Stomach smooth muscle (tissue), 2 donors: ENCODE data around the gene CTU2.
"Not testable (repeated sequence)": the region's sequence is repeated elsewhere in the genome, so short reads cannot be mapped to it uniquely, and the experiment has no call there.

ENCODE experiments used
- H3K27ac ChIP-seq: one replicate; pipeline ENCODE4 v1.7.0; 2013; ENCODE audit warnings: mild to moderate bottlenecking, low read length, inconsistent platforms
- H3K27me3 ChIP-seq, 2 donors: one replicate each; pipeline ENCODE4 v1.7.0; 2013; ENCODE audit warnings: low read length in 2 of 2; ENCODE audit not compliant: insufficient read depth in 2 of 2, control insufficient read depth in 1 of 2
- H3K36me3 ChIP-seq, 2 donors: one replicate each; pipeline ENCODE4 v1.7.0; 2013; ENCODE audit warnings: low read length in 2 of 2; ENCODE audit not compliant: control insufficient read depth in 2 of 2, insufficient read depth in 2 of 2
- H3K4me1 ChIP-seq: one replicate; pipeline ENCODE4 v1.7.0; 2013; ENCODE audit warnings: low read length; ENCODE audit not compliant: control insufficient read depth, insufficient read depth
- H3K4me3 ChIP-seq, 2 donors: one replicate each; pipeline ENCODE4 v1.7.0; 2013; ENCODE audit warnings: low read length in 2 of 2
- H3K9ac ChIP-seq, 2 donors: one replicate each; pipeline ENCODE4 v1.7.0; 2013; ENCODE audit warnings: low read length in 2 of 2, mild to moderate bottlenecking in 1 of 2
- H3K9me3 ChIP-seq, 2 donors: one replicate each; pipeline ENCODE4 v1.7.0; 2013; ENCODE audit warnings: low read length in 2 of 2; ENCODE audit not compliant: control insufficient read depth in 2 of 2
- donor health status: healthy.
- donor health status: Pancreatic carcinoma.

CTU2 gene

DNA sequence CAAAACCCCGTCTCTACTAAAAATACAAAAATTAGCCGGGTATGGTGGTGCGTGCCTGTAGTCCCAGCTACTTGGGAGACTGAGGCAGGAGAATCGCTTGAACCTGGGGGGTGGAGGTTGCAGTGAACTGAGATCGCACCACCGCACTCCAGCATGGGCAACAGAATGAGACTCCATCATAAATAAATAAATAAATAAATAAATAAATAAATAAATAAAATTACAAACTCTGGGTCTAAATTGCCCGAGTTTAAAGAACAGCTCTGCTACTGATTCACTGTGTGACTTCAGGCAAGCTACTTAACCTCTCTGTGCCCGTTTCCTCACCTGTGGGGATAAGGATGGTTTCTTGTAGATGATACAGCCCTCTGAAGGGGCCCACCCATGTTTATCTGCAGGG lies 36.8 kb upstream of the CTU2 start:
- not testable (repeated sequence) for H3K27me3 ChIP-seq, H3K36me3 ChIP-seq, H3K9me3 ChIP-seq, H3K27ac ChIP-seq, H3K4me1 ChIP-seq, H3K9ac ChIP-seq, H3K4me3 ChIP-seq

DNA sequence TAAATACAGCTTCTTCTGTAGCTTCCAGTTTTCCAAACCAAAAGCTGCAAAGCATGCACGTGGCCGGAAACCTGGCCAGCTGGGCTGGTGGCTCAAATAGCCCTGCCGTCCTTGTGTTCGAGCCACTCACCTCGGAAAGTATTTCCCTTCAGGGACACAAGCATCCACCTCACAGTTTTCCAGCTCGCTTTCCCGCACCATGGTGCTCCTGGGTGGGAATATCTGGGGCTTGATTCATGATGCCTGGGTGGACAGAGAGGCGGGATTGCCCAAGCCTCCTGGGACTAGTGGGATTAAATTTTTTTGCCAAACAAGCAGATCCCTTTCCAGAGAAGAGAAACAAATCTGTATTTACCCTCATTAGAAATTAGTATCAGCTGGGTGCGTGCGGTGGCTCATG lies 36.3 kb upstream of the CTU2 start:
- Histone ChIP-seq H3K9me3 (no peaks in the 10 kb centered on the region), H3K36me3 (peaks cover 0 to 2% of the 10 kb centered on the region in 2 donors), H3K4me1 (no peaks in the 10 kb centered on the region), H3K27me3 (no peaks in the 10 kb centered on the region), H3K9ac (no peak overlapping the region), H3K4me3 (no peak overlapping the region), H3K27ac (no peak overlapping the region)

DNA sequence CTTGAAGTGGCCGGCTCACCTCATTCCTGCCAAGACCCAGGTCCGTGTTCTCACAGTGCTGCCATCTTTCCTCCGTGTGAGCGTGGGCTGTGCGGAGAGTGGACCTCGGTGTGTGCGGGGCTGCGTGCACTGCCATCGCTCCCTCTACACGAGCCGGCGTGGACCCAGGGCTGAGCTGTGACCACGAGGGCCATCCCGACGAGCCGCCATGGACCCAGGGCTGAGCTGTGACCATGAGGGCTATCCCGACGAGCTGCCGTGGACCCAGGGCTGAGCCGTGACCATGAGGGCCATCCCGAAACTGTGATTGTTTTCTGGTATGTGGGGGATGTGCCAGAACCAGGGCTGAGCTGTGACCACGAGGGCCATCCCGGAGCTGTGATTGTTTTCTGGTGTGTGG lies 34.5 kb upstream of the CTU2 start:
- Histone ChIP-seq H3K27ac (no peak overlapping the region), H3K9ac (no peak overlapping the region), H3K9me3 (no peaks in the 10 kb centered on the region), H3K36me3 (peaks cover 0 to 2% of the 10 kb centered on the region in 2 donors), H3K4me1 (no peaks in the 10 kb centered on the region), H3K27me3 (no peaks in the 10 kb centered on the region), H3K4me3 (no peak overlapping the region)

DNA sequence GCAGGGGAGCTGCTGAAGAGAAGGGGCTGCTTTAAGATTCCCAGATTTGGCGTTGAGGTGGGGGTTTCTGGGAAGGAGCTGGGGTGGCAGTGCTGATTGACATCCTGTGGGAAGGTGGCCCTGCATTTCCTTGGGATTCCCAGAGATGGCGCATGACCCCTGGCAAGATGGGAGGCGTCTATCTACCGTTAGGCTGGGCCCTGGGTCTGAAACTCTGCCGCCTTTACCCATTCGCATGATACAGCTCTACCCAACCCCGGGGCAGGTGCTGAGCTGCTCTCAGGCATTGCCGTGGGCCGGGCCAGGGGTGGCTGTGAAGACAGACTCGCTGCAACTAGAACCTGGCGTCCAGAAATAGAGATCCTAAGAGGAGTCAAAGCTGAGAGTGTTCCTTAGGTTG lies 33.5 kb upstream of the CTU2 start:
- H3K27me3 ChIP-seq, result peaks cover 0 to 1% of the 10 kb centered on the region in 2 donors
- no peak overlapping the region for H3K4me3 ChIP-seq
- no peaks in the 10 kb centered on the region for H3K4me1 ChIP-seq
- peaks cover 0 to 2% of the 10 kb centered on the region in 2 donors for H3K36me3 ChIP-seq
- no peak overlapping the region for H3K9ac ChIP-seq
- H3K27ac ChIP-seq, result no peak overlapping the region
- H3K9me3 ChIP-seq, result no peaks in the 10 kb centered on the region

DNA sequence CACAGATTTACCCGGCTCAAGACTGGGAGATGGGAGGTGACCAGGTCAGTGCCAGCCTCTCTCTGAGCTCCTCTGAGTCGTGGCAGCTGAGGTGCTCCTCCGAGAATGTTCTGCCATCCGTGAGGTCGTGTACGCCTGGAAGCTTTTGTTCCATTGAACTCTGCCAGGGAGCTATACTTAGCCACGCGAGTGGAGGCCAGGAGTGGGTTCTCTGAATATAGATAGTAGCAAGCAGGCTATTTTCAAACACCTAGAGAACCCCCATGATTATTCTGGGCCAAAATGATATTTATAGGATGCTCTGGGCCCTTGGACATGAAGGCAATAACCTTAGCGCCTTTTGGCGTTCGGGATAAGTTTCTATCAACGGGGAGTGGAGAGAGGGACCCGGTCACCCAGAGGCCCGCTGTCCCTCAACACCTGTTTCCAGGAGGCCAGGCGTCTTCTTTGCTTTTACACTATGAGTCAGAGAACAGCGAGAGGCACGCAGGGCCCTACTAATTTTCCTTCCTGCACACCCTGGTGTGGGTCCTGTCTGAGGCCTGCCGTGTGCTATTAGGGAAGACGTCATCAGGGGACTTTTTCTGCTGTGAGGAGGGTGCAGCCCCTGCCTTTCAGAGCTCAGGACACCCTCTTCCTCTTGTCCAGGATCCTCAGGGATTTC lies 32.5 kb upstream of the CTU2 start:
- H3K4me1 ChIP-seq, result no peaks in the 10 kb centered on the region
- no peak overlapping the region for H3K9ac ChIP-seq
- H3K9me3 ChIP-seq, result no peaks in the 10 kb centered on the region
- H3K27me3 ChIP-seq, result peaks cover 6 to 7% of the 10 kb centered on the region in 2 donors
- H3K4me3 ChIP-seq, result no peak overlapping the region
- peaks cover 0 to 2% of the 10 kb centered on the region in 2 donors for H3K36me3 ChIP-seq
- H3K27ac ChIP-seq, result no peak overlapping the region

DNA sequence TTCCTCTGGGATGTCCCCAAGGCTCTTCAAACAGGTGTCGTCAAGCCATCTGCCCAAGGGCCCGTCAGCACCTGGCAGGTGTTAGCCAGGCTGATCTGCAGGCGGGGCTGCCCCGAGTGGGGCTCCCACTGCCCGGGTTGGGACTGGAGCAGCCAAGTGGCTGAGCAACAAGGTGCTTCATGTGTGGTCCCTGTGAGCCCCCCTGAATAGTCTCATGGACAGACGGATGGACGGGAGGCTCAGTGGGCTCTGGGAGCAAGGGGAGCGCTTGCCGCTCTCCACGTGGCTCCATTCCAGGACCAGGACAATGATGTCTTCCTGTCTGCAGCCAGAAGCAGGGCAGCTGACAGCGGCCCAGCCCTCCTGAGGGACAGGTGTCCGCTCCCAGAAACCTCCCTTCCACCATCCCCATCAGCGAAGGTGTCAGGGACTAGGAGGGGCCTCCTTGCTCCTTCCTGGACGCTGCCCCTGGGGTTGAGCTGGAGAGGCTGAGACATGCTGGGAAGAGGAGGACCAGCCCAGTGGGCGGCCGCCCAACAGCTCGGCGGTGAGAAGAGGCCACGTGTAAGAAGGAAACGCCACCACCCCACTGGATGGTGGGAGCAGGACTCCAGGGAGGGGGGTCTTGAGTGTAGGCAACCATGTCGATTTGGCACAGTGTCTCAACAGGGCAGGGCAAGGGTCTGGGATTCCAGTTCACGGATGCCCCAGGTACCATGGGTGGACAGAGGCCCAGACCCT lies 29.6 kb upstream of the CTU2 start:
- peaks cover 0 to 2% of the 10 kb centered on the region in 2 donors for H3K36me3 ChIP-seq
- H3K4me3 ChIP-seq, result no peak overlapping the region
- peaks cover 9 to 23% of the 10 kb centered on the region in 2 donors for H3K27me3 ChIP-seq
- no peak overlapping the region for H3K9ac ChIP-seq
- peaks cover 2% of the 10 kb centered on the region for H3K4me1 ChIP-seq
- no peaks in the 10 kb centered on the region for H3K9me3 ChIP-seq
- H3K27ac ChIP-seq, result no peak overlapping the region

DNA sequence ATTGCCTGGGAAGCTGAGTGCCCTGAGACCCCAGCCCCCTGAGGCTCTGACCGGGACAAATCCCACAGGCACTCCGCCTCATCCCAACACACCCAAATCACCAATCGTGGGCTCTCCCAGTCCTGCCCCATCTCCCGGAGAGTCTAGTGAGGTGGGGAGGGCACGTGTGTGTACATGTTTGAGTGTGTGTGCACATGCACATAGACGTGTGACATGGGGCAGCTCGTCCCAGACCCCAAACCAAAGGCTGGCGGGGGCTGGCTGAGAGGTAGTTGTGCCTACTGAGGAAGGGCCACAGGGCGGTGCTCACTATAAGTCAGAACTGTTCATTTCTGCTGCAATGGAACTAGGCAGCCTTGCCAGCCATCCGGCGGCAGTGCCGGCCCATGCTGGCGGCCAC lies 28.6 kb upstream of the CTU2 start:
- peaks cover 13 to 30% of the 10 kb centered on the region in 2 donors for H3K27me3 ChIP-seq
- no peak overlapping the region for H3K27ac ChIP-seq
- H3K9me3 ChIP-seq, result no peaks in the 10 kb centered on the region
- peaks cover 0 to 2% of the 10 kb centered on the region in 2 donors for H3K36me3 ChIP-seq
- H3K4me3 ChIP-seq, result no peak overlapping the region
- no peak overlapping the region for H3K9ac ChIP-seq
- H3K4me1 ChIP-seq, result peaks cover 2% of the 10 kb centered on the region

DNA sequence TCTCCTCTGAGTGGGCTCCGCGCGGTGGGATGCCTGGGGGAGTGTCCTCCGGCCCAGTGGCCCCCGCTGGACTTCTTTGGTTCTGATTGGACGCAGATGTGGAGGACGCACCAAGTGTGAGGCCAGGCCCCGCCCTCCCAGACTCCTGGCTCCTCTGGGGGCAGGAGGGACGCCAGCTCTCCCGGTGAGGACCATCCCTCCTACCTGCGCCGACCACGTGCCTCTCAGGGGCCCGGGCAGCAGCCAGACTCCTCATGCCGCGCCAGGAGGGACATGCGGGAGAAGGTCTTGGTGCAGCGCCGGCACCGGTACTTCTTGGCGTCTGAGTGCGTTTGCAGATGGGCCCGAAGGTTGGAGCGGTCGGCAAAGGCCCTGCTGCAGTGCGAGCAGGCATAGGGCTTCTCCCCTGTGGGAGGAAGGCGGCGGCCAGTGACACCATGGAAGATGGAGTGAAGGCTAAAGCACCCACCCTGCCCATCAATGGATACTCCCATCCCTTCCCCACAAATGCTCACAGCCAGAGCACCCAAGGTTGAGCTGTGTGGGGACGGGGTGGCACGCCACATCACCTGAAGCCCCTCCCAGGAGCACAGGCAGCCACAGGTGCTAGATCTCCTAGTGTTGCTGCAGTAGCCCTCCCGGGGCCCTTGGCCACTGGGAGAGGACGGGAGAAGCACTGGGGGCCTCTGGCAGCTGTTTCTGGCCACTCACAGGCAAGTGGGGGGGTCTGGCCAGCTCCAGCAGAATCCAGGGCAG lies 27.9 kb upstream of the CTU2 start:
- Histone ChIP-seq H3K4me1 (peaks cover 2% of the 10 kb centered on the region), H3K27me3 (peaks cover 13 to 30% of the 10 kb centered on the region in 2 donors), H3K9me3 (no peaks in the 10 kb centered on the region), H3K27ac (no peak overlapping the region), H3K36me3 (peaks cover 0 to 2% of the 10 kb centered on the region in 2 donors), H3K9ac (no peak overlapping the region), H3K4me3 (no peak overlapping the region)

DNA sequence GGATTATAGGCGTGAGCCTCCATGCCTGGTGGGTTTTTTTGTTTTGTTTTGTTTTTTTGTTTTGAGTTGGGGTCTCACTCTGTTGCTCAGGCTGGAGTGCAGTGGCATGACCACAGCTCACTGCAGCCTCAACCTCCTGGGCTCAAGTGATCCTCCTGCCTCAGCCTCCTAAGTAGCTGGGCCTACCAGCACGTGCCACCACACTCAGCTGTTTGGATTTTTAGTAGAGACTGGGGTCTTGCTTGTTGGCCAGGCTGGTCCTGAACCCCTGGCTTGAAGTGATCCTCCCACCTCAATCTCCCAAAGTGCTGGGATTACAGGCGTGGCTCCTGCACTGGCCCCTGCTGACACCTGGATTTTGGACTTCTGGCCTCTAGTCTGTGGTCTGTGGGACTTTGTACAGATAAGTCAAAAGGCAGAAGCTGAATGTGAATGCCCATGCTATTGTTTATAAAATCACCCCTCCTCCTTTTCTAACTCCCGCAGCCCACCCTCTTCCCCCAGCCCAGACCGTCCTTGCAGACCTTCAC lies 25.7 kb upstream of the CTU2 start:
- Histone ChIP-seq H3K36me3 (no peaks in the 10 kb centered on the region), H3K27ac (no peak overlapping the region), H3K9me3 (no peaks in the 10 kb centered on the region), H3K4me1 (peaks cover 8% of the 10 kb centered on the region), H3K4me3 (no peak overlapping the region), H3K27me3 (peaks cover 27 to 46% of the 10 kb centered on the region in 2 donors), H3K9ac (no peak overlapping the region)

DNA sequence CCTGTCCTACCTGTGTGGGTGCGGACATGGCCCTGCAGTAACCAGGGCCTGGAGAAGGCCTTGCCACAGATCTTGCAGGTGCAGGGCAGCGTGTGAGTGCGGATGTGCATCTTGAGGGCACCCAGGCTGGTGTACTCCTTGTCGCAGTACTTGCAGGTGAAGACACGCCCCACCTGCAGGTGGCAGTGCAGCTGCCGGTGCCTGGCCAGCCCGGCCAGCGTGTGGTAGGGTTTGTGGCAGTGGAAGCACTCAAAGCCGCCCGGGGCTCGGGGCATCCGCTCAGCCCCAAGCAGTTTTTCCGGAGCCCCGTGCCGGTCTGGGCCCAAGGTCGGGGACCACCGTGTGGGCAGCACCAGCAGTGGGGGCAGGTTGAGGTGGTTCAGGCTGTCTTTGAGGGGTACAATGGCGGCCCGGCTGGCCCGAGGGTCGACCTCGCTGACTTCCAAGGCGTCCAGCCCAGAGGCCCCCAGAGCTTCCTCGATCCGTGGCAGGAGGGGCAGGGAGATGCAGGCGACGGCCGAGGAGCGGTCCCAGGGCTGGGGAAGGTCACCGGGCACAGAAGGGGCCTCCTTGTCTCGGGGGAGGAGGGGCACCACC lies 25.1 kb upstream of the CTU2 start:
- Histone ChIP-seq H3K27ac (no peak overlapping the region), H3K9ac (no peak overlapping the region), H3K36me3 (no peaks in the 10 kb centered on the region), H3K27me3 (peaks cover 31 to 51% of the 10 kb centered on the region in 2 donors), H3K9me3 (no peaks in the 10 kb centered on the region), H3K4me1 (peaks cover 10% of the 10 kb centered on the region), H3K4me3 (no peak overlapping the region)
